GM12878 (cell line): ENCODE data around the gene FAM163B. TPM values are rescaled to one million over a fixed set of nuclear protein-coding genes. Genes with fewer than 3 reads are reported as not detected.

ENCODE experiments used
- ATAC-seq: fragments of 200-7000 bp; cut with Tn5 transposase; 3 replicates; pipeline ENCODE4 v1.9.1; 2020; ENCODE audit warnings: mild to moderate bottlenecking, moderate library complexity
- BruUV-seq: library from RNA; stranded (reverse); fragments of 400-500 nt; replicated peaks from 2 replicates; lab custom pipeline; 2021; lab: Mats Ljungman, UMichigan
- CTCF ChIA-PET: fragments of 300-600 bp; sonication (Branson Sonifier 250); formaldehyde crosslinking; extraction: SDS; loops from one replicate; lab custom pipeline; 2021; ENCODE audit warnings: inconsistent platforms; lab: Yijun Ruan, JAX
- POLR2A ChIA-PET: fragments of 350-600 bp; formaldehyde crosslinking; extraction: SDS; loops from one replicate; lab custom pipeline; 2021; ENCODE audit warnings: inconsistent platforms; lab: Charles Lee
- RAD21 ChIA-PET: fragments of 300-600 bp; sonication (Branson Sonifier 250); formaldehyde crosslinking; loops from one replicate; lab custom pipeline; 2023; ENCODE audit warnings: antibody characterized with exemption; ENCODE audit not compliant: unreplicated experiment; lab: Charles Lee
- SMC1A ChIA-PET: fragments of 300-600 bp; sonication (Branson Sonifier 250); formaldehyde crosslinking; loops from one replicate; lab custom pipeline; 2023; ENCODE audit not compliant: unreplicated experiment, uncharacterized antibody; lab: Charles Lee
- DNase-seq: peaks from one replicate; pipeline ENCODE4 v3.0.0-alpha.2; 2011; ENCODE audit warnings: low read depth, low spot score
- FAIRE-seq: peaks from 3 replicates; lab custom pipeline; 2011; peaks lifted over from hg19 to GRCh38; lab: Jason Lieb, UNC
- H2AFZ ChIP-seq: 2 replicates; pipeline ENCODE4 v1.6.0; 2011; ENCODE audit warnings: low read depth, low read length, control low read depth; ENCODE audit not compliant: control insufficient read depth
- H3K27ac ChIP-seq: 2 replicates; pipeline ENCODE4 v1.5.1; 2011; ENCODE audit warnings: control low read depth; ENCODE audit not compliant: control insufficient read depth, insufficient read depth
- H3K27me3 ChIP-seq, 2 experiments: replicated peaks in 1 of 2; 2 replicates each; pipeline versions ENCODE4 v1.6.0 to v1.6.1; 2011; ENCODE audit warnings: low read length in 1 of 2; ENCODE audit not compliant: control insufficient read depth in 2 of 2, insufficient read depth in 2 of 2
- H3K36me3 ChIP-seq, 2 experiments: 2 replicates each; pipeline ENCODE4 v1.5.1; 2011; ENCODE audit warnings: low read length in 1 of 2; ENCODE audit not compliant: control insufficient read depth in 2 of 2, insufficient read depth in 2 of 2
- H3K4me1 ChIP-seq: 2 replicates; pipeline ENCODE4 v1.6.1; 2011; ENCODE audit warnings: mild to moderate bottlenecking, low read length, moderate library complexity, mixed read lengths; ENCODE audit not compliant: control insufficient read depth, insufficient read depth
- H3K4me2 ChIP-seq: 2 replicates; pipeline ENCODE4 v1.6.0; 2011; ENCODE audit warnings: control low read depth; ENCODE audit not compliant: control insufficient read depth, insufficient read depth
- H3K4me3 ChIP-seq: fragments of 200-600 bp; sonication (generic); 2 replicates; pipeline ENCODE4 v1.5.1; 2016
- H3K79me2 ChIP-seq: 2 replicates; pipeline ENCODE4 v1.6.0; 2011; ENCODE audit warnings: low read length; ENCODE audit not compliant: control insufficient read depth, insufficient read depth
- H3K9ac ChIP-seq: 2 replicates; pipeline ENCODE4 v1.8.0; 2011; ENCODE audit warnings: low read length, control low read depth, mixed read lengths; ENCODE audit not compliant: control insufficient read depth, insufficient read depth
- H3K9me3 ChIP-seq: replicated peaks from 3 replicates; pipeline ENCODE4 v1.5.1; 2011; ENCODE audit warnings: mild to moderate bottlenecking, low read length; ENCODE audit not compliant: control insufficient read depth, insufficient read depth
- H4K20me1 ChIP-seq: 2 replicates; pipeline ENCODE4 v1.6.0; 2011; ENCODE audit not compliant: control insufficient read depth, insufficient read depth
- CTCF ChIP-seq, 3 experiments: IDR thresholded peaks in 2 of 3; conservative IDR thresholded peaks in 1 of 3; 2 replicates each; pipeline ENCODE4 v1.5.1; 2011; ENCODE audit warnings: low read depth in 3 of 3, low read length in 3 of 3, mild to moderate bottlenecking in 3 of 3, control low read depth in 2 of 3, moderate library complexity in 2 of 3, inconsistent platforms in 1 of 3, mixed read lengths in 1 of 3; ENCODE audit not compliant: control insufficient read depth in 2 of 3, insufficient read depth in 1 of 3; ENCODE audit errors: extremely low read depth in 1 of 3
- HDGF ChIP-seq: fragments of 450-650 bp; IDR thresholded peaks from 2 replicates; pipeline ENCODE4 v1.6.1; 2016; ENCODE audit warnings: antibody characterized with exemption
- POLR2A ChIP-seq: IDR thresholded peaks from 2 replicates; pipeline ENCODE4 v1.6.1; 2011; ENCODE audit warnings: low read depth, mild to moderate bottlenecking, low read length
- ZZZ3 ChIP-seq: IDR thresholded peaks from 2 replicates; pipeline ENCODE4 v1.6.1; 2011; ENCODE audit warnings: low read depth; ENCODE audit not compliant: control insufficient read depth, insufficient read length
- WGBS: methylation state at CpG from one replicate; pipeline ENCODE4 v1.1.6; 2016; ENCODE audit warnings: low lambda C conversion rate; ENCODE audit not compliant: insufficient replicate concordance, insufficient coverage; ENCODE audit errors: missing lambda C conversion rate; 5-methylcytosine and 5-hydroxymethylcytosine counted together
- in situ Hi-C: fragments of 300-500 bp; cut with MboI; formaldehyde crosslinking; loops from 9 replicates; pipeline ENCODE4 v1.14.3; 2018; ENCODE audit warnings: mixed read lengths
- intact Hi-C: fragments of 100-400 bp; cut with micrococcal nuclease; formaldehyde crosslinking; loops from one replicate; pipeline ENCODE4 v1.14.2; 2022; ENCODE audit not compliant: unreplicated experiment
- polyA plus RNA-seq, 11 experiments: library from polyadenylated mRNA; depleted of rRNA in 4 of 11; unstranded in 6 of 11; stranded (reverse) in 5 of 11; fragments of >200 nt; fragmentation: Nextera tagmentation in 4 of 11; fragmentation: Illumina TruSeq in 1 of 11; extraction: Ambion mirVana in 4 of 11; extraction: Trizol in 1 of 11; gene quantifications; 1 replicate in 1 of 11; 2 replicates in 10 of 11; pipeline versions ENCODE4 v1.2.1 to v1.2.3, GENCODE V29; 2011 to 2016; ENCODE audit warnings: inconsistent platforms in 2 of 11, missing spikeins in 2 of 11, low read depth in 1 of 11
- total RNA-seq, 4 experiments: library from RNA; depleted of rRNA in 3 of 4; stranded (reverse); fragments of >200 nt in 3 of 4; fragmentation: Illumina TruSeq in 1 of 4; extraction: Trizol in 1 of 4; gene quantifications; 2 replicates each; pipeline versions ENCODE4 v1.2.1 to v1.2.3, GENCODE V29; 2013 to 2021
- TF ChIP-seq, protein P1 (sequence below): fragments of 450-650 bp; IDR thresholded peaks from 2 replicates; pipeline ENCODE4 v1.6.1; 2017; ENCODE audit warnings: antibody characterized with exemption, mild to moderate bottlenecking, moderate library complexity

The FAM163B gene
- total and polyA plus RNA-seq, 10 of the 15 experiments (the other 5 are each of a cell fraction or from before 2014, with no cell fraction given), result not detected

DNA sequence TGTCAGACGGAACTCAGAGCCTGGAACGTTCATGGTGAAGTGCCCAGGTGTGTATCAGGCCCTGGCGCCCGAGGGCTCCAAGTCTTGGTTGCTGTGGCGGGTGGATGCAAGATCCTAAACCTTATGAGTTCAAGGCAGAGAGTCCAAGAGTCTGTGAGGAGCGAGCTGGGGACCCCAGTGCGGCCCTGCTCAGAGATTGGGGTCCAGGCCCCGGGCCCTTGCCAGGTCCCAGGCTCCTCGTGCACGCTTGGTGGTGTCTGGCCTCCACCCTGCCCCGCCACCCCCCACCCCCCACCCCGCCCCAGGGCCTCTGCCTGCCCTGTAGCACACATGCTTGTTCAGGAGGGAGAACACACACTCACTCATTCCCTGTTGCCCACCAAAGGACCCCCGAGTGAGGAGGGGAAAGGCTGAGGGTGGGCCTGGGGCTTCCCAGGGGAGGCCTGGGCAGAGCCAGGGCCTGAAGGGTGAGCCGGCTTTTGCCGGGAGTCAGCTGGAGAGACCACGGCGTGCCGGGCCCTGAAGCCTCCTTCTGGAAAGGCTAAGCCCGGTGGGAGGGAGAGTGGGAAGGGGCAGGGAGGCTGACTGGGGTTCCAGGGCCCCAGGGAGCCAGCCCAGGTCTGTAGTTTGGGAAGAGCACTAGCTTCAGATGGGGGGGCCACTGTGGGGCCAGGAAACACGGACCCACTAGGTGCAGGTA is 37.1 kb downstream of the FAM163B start:
- H3K9ac ChIP-seq, result no peak overlapping the region
- ATAC-seq (no peak), FAIRE-seq (no peak), DNase-seq (no peak)
- H3K4me2 ChIP-seq, result no peak overlapping the region
- TF ChIP-seq, protein P1, sequence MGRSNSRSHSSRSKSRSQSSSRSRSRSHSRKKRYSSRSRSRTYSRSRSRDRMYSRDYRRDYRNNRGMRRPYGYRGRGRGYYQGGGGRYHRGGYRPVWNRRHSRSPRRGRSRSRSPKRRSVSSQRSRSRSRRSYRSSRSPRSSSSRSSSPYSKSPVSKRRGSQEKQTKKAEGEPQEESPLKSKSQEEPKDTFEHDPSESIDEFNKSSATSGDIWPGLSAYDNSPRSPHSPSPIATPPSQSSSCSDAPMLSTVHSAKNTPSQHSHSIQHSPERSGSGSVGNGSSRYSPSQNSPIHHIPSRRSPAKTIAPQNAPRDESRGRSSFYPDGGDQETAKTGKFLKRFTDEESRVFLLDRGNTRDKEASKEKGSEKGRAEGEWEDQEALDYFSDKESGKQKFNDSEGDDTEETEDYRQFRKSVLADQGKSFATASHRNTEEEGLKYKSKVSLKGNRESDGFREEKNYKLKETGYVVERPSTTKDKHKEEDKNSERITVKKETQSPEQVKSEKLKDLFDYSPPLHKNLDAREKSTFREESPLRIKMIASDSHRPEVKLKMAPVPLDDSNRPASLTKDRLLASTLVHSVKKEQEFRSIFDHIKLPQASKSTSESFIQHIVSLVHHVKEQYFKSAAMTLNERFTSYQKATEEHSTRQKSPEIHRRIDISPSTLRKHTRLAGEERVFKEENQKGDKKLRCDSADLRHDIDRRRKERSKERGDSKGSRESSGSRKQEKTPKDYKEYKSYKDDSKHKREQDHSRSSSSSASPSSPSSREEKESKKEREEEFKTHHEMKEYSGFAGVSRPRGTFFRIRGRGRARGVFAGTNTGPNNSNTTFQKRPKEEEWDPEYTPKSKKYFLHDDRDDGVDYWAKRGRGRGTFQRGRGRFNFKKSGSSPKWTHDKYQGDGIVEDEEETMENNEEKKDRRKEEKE, result no peak
- no peak for TF ChIP-seq ZZZ3
- no peak for TF ChIP-seq POLR2A
- no peak for TF ChIP-seq CTCF (IDR thresholded peaks at IDR 0.05 in 2 of 3, conservative IDR thresholded peaks at IDR 0.05 in 1 of 3; ENCODE audit: control insufficient read depth in 2 of 3, extremely low read depth in 1 of 3, insufficient read depth in 1 of 3, low read depth in 3 of 3, low read length in 3 of 3)
- TF ChIP-seq HDGF, result no peak
- POLR2A ChIA-PET, result no interaction called here
- SMC1A ChIA-PET, result no interaction called here
- no peaks in the 10 kb centered on the region for H3K9me3 ChIP-seq
- no peak overlapping the region for H3K4me3 ChIP-seq
- no peak overlapping the region for H3K27ac ChIP-seq
- no peak overlapping the region for H2AFZ ChIP-seq
- no peaks in the 10 kb centered on the region; the same call in 1 of the 2 replicates for H3K4me1 ChIP-seq
- RAD21 ChIA-PET, result no interaction called here
- H3K36me3 ChIP-seq, result no peaks in the 10 kb centered on the region
- no peaks in the 10 kb centered on the region; the same call in 1 of the 2 replicates for H4K20me1 ChIP-seq
- intact Hi-C loops, result no loop called here
- no peaks in the 10 kb centered on the region; a peak in 2 of 4 replicates for H3K27me3 ChIP-seq
- BruUV-seq, result no TSS peak
- H3K79me2 ChIP-seq, result no peaks in the 10 kb centered on the region
- in situ Hi-C loops, result no loop called here
- CTCF ChIA-PET, result no interaction called here
- 34% methylated on average over 18 of the region's 20 CpGs for whole genome bisulfite sequencing
